ENCODE data around the gene LENG8. TPM values are rescaled to one million over a fixed set of nuclear protein-coding genes. Genes with fewer than 3 reads are reported as not detected.

Gene LENG8
- total RNA-seq (2022) (238 and 249 TPM in 2 replicates), Bru-seq, nascent RNA (percentile 91 among the genes with signal in this experiment), BruChase-seq, experiment 1, labeled RNA remaining after a 6-hour chase (percentile 98 among the genes with signal in this experiment), BruChase-seq, experiment 2, labeled RNA remaining after a 2-hour chase (percentile 96 among the genes with signal in this experiment)
- long read RNA-seq, transcript LENG8-201 (16 exons, 3,991 nt): major isoform, 7 of 150 reads
- long read RNA-seq, partial matches to known transcripts: 93 of 150 reads
- long read RNA-seq, other reads (novel, unspliced or antisense): 50 of 150 reads

DNA sequence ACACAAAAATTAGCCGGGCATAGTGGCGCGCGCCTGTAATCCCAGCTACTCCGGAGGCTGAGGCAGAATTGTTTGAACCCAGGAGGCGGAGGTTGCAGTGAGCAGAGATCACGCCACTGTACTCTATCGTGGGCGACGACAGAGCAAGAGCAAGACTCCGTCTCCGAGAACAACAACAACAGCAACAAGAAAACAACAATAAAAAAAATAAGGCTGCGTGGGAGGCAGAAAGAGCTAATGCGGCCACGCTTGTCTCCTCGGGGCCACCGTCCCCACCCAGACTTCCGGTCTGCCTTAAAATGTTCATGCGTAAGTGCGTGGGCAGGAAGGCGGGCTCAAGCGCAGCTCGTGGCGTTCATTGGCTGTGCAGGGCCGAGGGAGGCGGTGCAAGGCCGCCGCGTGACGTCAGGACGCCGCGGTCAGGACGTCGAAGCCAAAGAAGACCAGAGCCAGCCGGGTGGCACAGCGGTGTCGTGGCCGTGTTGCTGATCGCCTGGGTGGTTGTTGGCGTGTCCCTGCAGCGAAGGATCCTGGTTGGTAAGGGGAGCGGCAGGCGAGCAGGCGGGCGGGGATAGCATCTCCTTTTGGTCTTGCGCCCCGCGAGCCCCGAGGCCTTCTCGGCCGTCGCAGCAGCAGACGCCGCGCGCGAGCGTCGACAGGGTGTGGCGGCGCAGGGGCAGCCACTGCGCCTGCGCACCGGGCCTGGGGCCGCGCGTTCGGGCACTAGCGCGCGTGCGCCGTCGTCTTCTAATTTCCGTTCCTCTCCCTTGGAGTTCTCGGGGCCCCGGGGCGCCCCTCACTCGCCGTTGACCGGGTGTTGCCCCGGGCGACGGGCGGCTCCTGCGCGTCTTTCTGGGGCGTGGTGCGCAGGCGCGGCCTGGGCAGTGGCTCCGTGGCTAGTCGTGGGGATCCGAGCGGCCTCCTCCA lies at the start of gene LENG8:
TSS of gene LENG8 (plus strand) at position 426 of the 927 bp plus-strand sequence. CDS start 2,146 bp downstream, outside the sequence.
- CTCF ChIA-PET: interaction anchor here (0.6 to 2.6 kb wide), 8 partner anchors 10 to 224 kb away, joined by 3 to 14 read pairs (median 3); partner anchors contain the start of gene LENG9
- TF ChIP-seq CTCF (IDR thresholded peaks at IDR 0.05; ENCODE audit: unreplicated experiment): no peak
- POLR2A ChIA-PET: interaction anchor here (0.6 to 5.2 kb wide), 32 partner anchors 10 to 1194 kb away, joined by 3 to 157 read pairs (median 4); partner anchors contain the start of genes CDC42EP5, CNOT3, LENG1 and LENG9
- Mint-ChIP-seq H3K4me3 (ENCODE audit: unreplicated experiment) (peak within 1 kb of the TSS; percentile 97), H3K27ac (ENCODE audit: low read depth, unreplicated experiment) (peak within 1 kb of the TSS; percentile 99), H3K36me3 (ENCODE audit: insufficient read depth, unreplicated experiment) (peaks cover 65% of the 10 kb centered on the region), H3K27me3 (ENCODE audit: insufficient read depth, unreplicated experiment) (no peaks in the 10 kb centered on the region), H3K9me3 (ENCODE audit: unreplicated experiment) (no peaks in the 10 kb centered on the region), H3K4me1 (ENCODE audit: insufficient read depth, unreplicated experiment) (peaks cover 28% of the 10 kb centered on the region)
- intact Hi-C loops (cut with micrococcal nuclease): loop anchor here (1.0 kb wide), 1 partner anchor 14 kb away; the partner anchor contains the start of gene LENG9
- BruUV-seq (replicated peaks): TSS peak; percentile 36
- peak; percentile 97 for DNase-seq (ENCODE audit: unreplicated experiment)

- H3K36me3 Mint-ChIP-seq (ENCODE audit: insufficient read depth, unreplicated experiment): no peaks in the 10 kb centered on the region
- H3K4me1 Mint-ChIP-seq (ENCODE audit: insufficient read depth, unreplicated experiment): no peaks in the 10 kb centered on the region
- POLR2A ChIA-PET: no interaction called here
- no TSS peak for BruUV-seq (replicated peaks)
- no peak overlapping the region for H3K4me3 Mint-ChIP-seq (ENCODE audit: unreplicated experiment)
- TF ChIP-seq CTCF (IDR thresholded peaks at IDR 0.05; ENCODE audit: unreplicated experiment): no peak
- DNase-seq (ENCODE audit: unreplicated experiment): no peak
- no peak overlapping the region for H3K27ac Mint-ChIP-seq (ENCODE audit: low read depth, unreplicated experiment)
- intact Hi-C loops (cut with micrococcal nuclease): no loop called here
- CTCF ChIA-PET: no interaction called here
- H3K9me3 Mint-ChIP-seq (ENCODE audit: unreplicated experiment): peaks cover 13% of the 10 kb centered on the region
- H3K27me3 Mint-ChIP-seq (ENCODE audit: insufficient read depth, unreplicated experiment): no peaks in the 10 kb centered on the region
Measured at GRCh38 chr19:54400913-54401312, 48.1 kb upstream of the LENG8 start.

- CTCF ChIA-PET: interaction anchor here (0.9 kb wide), 1 partner anchor 11 kb away, joined by 3 read pairs; no protein-coding TSS in a partner anchor
Measured at GRCh38 chr19:54403054-54403453, 45.9 kb upstream of the LENG8 start.

More at GRCh38 chr19:54403054-54403453, 45.9 kb upstream of the LENG8 start:
- Mint-ChIP-seq H3K27ac (ENCODE audit: low read depth, unreplicated experiment) (no peak overlapping the region), H3K36me3 (ENCODE audit: insufficient read depth, unreplicated experiment) (no peaks in the 10 kb centered on the region), H3K9me3 (ENCODE audit: unreplicated experiment) (peaks cover 19% of the 10 kb centered on the region), H3K27me3 (ENCODE audit: insufficient read depth, unreplicated experiment) (no peaks in the 10 kb centered on the region), H3K4me3 (ENCODE audit: unreplicated experiment) (no peak overlapping the region), H3K4me1 (ENCODE audit: insufficient read depth, unreplicated experiment) (no peaks in the 10 kb centered on the region)
- BruUV-seq (replicated peaks): no TSS peak
- no peak for DNase-seq (ENCODE audit: unreplicated experiment)
- no peak for TF ChIP-seq CTCF (IDR thresholded peaks at IDR 0.05; ENCODE audit: unreplicated experiment)
- intact Hi-C loops (cut with micrococcal nuclease): no loop called here
- POLR2A ChIA-PET: interaction anchor here (0.7 kb wide), 1 partner anchor 23 kb away, joined by 3 read pairs; no protein-coding TSS in a partner anchor

Data from MCF 10A (cell line).